Esophagus muscularis mucosa (tissue), 4 donors: ENCODE data around the gene FXYD6. TPM values are rescaled to one million over a fixed set of nuclear protein-coding genes. Genes with fewer than 3 reads are reported as not detected.

Experiments used
- DNase-seq: peaks from one replicate; pipeline ENCODE4 v3.0.0-alpha.2; 2017; ENCODE audit errors: extremely low spot score
- H3K27ac ChIP-seq, 4 donors: fragments of 200-600 bp; sonication (generic); replicated peaks in 1 of 4; 1 replicate in 3 of 4; 2 replicates in 1 of 4; pipeline ENCODE4 v1.5.1; 2016 to 2019; ENCODE audit warnings: mild to moderate bottlenecking in 1 of 4
- H3K27me3 ChIP-seq, 4 donors: fragments of 200-600 bp; sonication (generic); one replicate each; pipeline versions ENCODE4 v1.5.1 to v1.6.0; 2016 to 2019
- H3K36me3 ChIP-seq, 4 donors: fragments of 200-600 bp; sonication (generic); one replicate each; pipeline ENCODE4 v1.5.1; 2016 to 2019
- H3K4me1 ChIP-seq, 4 donors: fragments of 200-600 bp; sonication (generic); one replicate each; pipeline ENCODE4 v1.5.1; 2016 to 2019
- H3K4me3 ChIP-seq, 4 donors: fragments of 200-600 bp; sonication (generic); 1 replicate in 2 of 4; 2 replicates in 2 of 4; pipeline ENCODE4 v1.5.1; 2016 to 2019; ENCODE audit warnings: mild to moderate bottlenecking in 4 of 4, moderate library complexity in 1 of 4
- H3K9me3 ChIP-seq, 4 donors: fragments of 200-600 bp; sonication (generic); 1 replicate in 3 of 4; 2 replicates in 1 of 4; pipeline ENCODE4 v1.5.1; 2016 to 2019
- CTCF ChIP-seq, 3 experiments: fragments of 200-600 bp in 2 of 3; fragments of 450-650 bp in 1 of 3; sonication (generic) in 2 of 3; IDR thresholded peaks; one replicate each; pipeline ENCODE4 v1.5.1; 2017 to 2019; ENCODE audit warnings: antibody characterized with exemption in 3 of 3, mild to moderate bottlenecking in 2 of 3, moderate library complexity in 1 of 3
- EP300 ChIP-seq: sonication (generic); formaldehyde crosslinking; IDR thresholded peaks from one replicate; pipeline ENCODE4 v1.6.1; 2017; ENCODE audit warnings: antibody characterized with exemption
- POLR2A ChIP-seq: fragments of 450-650 bp; IDR thresholded peaks from one replicate; pipeline ENCODE4 v1.6.1; 2017; ENCODE audit warnings: antibody characterized with exemption, moderate library complexity, mild to moderate bottlenecking, low read depth
- POLR2AphosphoS5 ChIP-seq, 2 donors: sonication (generic); formaldehyde crosslinking; IDR thresholded peaks; one replicate each; pipeline ENCODE4 v1.6.1; 2017; ENCODE audit warnings: antibody characterized with exemption in 2 of 2
- WGBS: methylation state at CpG from one replicate; pipeline ENCODE4 v1.1.5; 2018; 5-methylcytosine and 5-hydroxymethylcytosine counted together
- intact Hi-C: fragments of 100-400 bp; cut with DNase I; formaldehyde crosslinking; loops from one replicate; pipeline ENCODE4 v1.15.1; 2023
- total RNA-seq, 4 donors: library from RNA; depleted of rRNA; stranded (reverse); fragments of >200 nt; gene quantifications; one replicate each; pipeline versions ENCODE4 v1.1.0 to v1.2.1, GENCODE V29; 2016

Gene FXYD6
- total RNA-seq, 4 donors from 2014 or later, result 78.9 to 105 (median 91.5) TPM

DNA sequence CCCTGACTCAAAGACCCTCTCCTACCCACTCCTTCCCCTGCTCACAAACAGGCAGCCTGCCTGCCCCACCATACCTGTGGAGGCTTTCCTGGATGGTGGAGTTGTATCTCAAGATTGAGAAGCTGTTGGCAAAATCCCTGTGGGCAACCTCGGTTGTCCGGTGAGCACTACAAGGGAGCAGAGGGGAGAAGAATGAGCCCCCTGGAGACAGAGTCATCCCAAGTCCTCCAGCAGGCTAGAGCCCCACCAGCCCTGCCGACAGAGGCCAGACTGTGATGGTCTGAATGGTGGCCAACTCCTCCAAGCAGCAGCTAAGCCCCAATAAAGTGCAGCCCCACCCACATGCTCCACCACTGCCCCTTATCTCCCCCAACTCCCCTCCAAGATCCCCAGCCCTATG is 35.2 kb upstream of the FXYD6 start:
- WGBS, result no CpG with 5 or more reads among the region's 3 CpGs
- TF ChIP-seq POLR2A (no peak), POLR2AphosphoS5 (IDR thresholded peaks at IDR 0.05) (no peak), CTCF (IDR thresholded peaks at IDR 0.05) (no peak), EP300 (no peak)
- Histone ChIP-seq H3K4me1 (peaks cover 3 to 11% (median 9%) of the 10 kb centered on the region in 4 donors), H3K36me3 (no peaks in the 10 kb centered on the region), H3K4me3 (no peak overlapping the region), H3K9me3 (no peaks in the 10 kb centered on the region), H3K27ac (no peak overlapping the region), H3K27me3 (peaks cover 0 to 19% (median 0%) of the 10 kb centered on the region in 4 donors)
- intact Hi-C loops, result no loop called here
- no peak for DNase-seq

- Histone ChIP-seq H3K27ac (no peak overlapping the region), H3K9me3 (no peaks in the 10 kb centered on the region), H3K36me3 (no peaks in the 10 kb centered on the region), H3K4me1 (peaks cover 3 to 11% (median 9%) of the 10 kb centered on the region in 4 donors), H3K27me3 (peaks cover 0 to 19% (median 0%) of the 10 kb centered on the region in 4 donors), H3K4me3 (no peak overlapping the region)
- no peak for DNase-seq
- WGBS, result 73% methylated on average over 7 of the region's 12 CpGs
- intact Hi-C loops, result no loop called here
- TF ChIP-seq EP300, result no peak
- no peak for TF ChIP-seq POLR2A
- TF ChIP-seq POLR2AphosphoS5 (IDR thresholded peaks at IDR 0.05), result no peak
- TF ChIP-seq CTCF (IDR thresholded peaks at IDR 0.05), result no peak
Observed at GRCh38 chr11:117910941-117911655, 34.6 kb upstream of the FXYD6 start.

DNA sequence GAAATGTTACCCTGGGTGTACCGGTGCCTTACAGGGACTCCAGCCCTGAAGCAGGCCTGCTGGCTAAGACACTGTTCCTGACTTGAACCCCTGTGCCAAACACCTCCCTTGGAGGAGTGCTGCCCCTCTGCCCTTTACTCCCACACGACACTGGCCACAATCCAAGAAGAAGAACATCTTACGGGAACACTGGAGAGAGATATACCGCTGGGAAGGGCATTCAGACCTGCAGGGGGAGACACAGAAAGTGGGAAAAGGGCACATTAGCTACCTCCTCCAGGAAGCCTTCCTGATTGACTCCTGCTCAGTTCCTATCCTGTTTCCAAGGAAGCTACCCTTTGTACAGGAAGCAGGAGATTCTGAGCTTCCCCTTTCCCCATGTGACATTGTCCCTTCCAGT is 34.1 kb upstream of the FXYD6 start:
- TF ChIP-seq CTCF (IDR thresholded peaks at IDR 0.05) (no peak), EP300 (no peak), POLR2AphosphoS5 (IDR thresholded peaks at IDR 0.05) (no peak), POLR2A (no peak)
- intact Hi-C loops, result no loop called here
- no peaks in the 10 kb centered on the region for H3K9me3 ChIP-seq
- peaks cover 0 to 15% (median 0%) of the 10 kb centered on the region in 4 donors for H3K27me3 ChIP-seq
- no peak overlapping the region for H3K27ac ChIP-seq
- H3K4me1 ChIP-seq, result peaks cover 3 to 11% (median 9%) of the 10 kb centered on the region in 4 donors
- DNase-seq, result no peak
- 81% methylated on average over 3 of the region's 4 CpGs for WGBS
- no peaks in the 10 kb centered on the region for H3K36me3 ChIP-seq
- no peak overlapping the region for H3K4me3 ChIP-seq

- WGBS, result 93% methylated on average over 14 of the region's 20 CpGs
- intact Hi-C loops, result no loop called here
- no peak for TF ChIP-seq POLR2A
- TF ChIP-seq POLR2AphosphoS5 (IDR thresholded peaks at IDR 0.05), result no peak
- no peak for TF ChIP-seq EP300
- no peak for TF ChIP-seq CTCF (IDR thresholded peaks at IDR 0.05)
- H3K36me3 ChIP-seq, result no peaks in the 10 kb centered on the region
- peaks cover 0 to 10% (median 0%) of the 10 kb centered on the region in 4 donors for H3K27me3 ChIP-seq
- no peak overlapping the region for H3K27ac ChIP-seq
- H3K4me1 ChIP-seq, result peaks cover 3 to 11% (median 9%) of the 10 kb centered on the region in 4 donors
- no peak for DNase-seq
- H3K4me3 ChIP-seq, result no peak overlapping the region
- H3K9me3 ChIP-seq, result no peaks in the 10 kb centered on the region
Observed at GRCh38 chr11:117909611-117910382, 33.3 kb upstream of the FXYD6 start.
